HepG2 (cell line): ENCODE data around the gene PDZD7. TPM values are rescaled to one million over a fixed set of nuclear protein-coding genes. Genes with fewer than 3 reads are reported as not detected.

ENCODE experiments used
- CEBPG ChIP-seq: IDR thresholded peaks from 2 replicates; pipeline ENCODE4 v1.6.1; 2016
- DNMT1 ChIP-seq: sonication (generic); formaldehyde crosslinking; IDR thresholded peaks from 2 replicates; pipeline ENCODE4 v1.5.1; 2020; ENCODE audit warnings: mild to moderate bottlenecking, missing genetic modification reagents
- KAT8 ChIP-seq: IDR thresholded peaks from 2 replicates; pipeline ENCODE4 v1.6.1; 2016; ENCODE audit warnings: missing genetic modification reagents, missing compliant biosample characterization
- KLF15 ChIP-seq: sonication (generic); formaldehyde crosslinking; IDR thresholded peaks from 2 replicates; pipeline ENCODE4 v1.8.1; 2023; ENCODE audit warnings: borderline replicate concordance, mild to moderate bottlenecking, inconsistent platforms, missing genetic modification reagents, mixed read lengths
- MTF2 ChIP-seq: sonication (generic); formaldehyde crosslinking; IDR thresholded peaks from 2 replicates; pipeline ENCODE4 v1.5.0; 2020; ENCODE audit warnings: missing genetic modification reagents, borderline replicate concordance
- NR2F6 ChIP-seq, 2 experiments: IDR thresholded peaks; 2 replicates each; pipeline ENCODE4 v1.6.1; 2016; ENCODE audit warnings: antibody characterized with exemption in 1 of 2, mild to moderate bottlenecking in 1 of 2
- RCOR2 ChIP-seq: IDR thresholded peaks from 2 replicates; pipeline ENCODE4 v1.6.1; 2016; ENCODE audit warnings: missing biosample characterization, missing genetic modification reagents
- RFX1 ChIP-seq: fragments of 450-650 bp; IDR thresholded peaks from 2 replicates; pipeline ENCODE4 v1.6.1; 2017
- SKI ChIP-seq: fragments of 450-650 bp; IDR thresholded peaks from one replicate; pipeline ENCODE4 v1.6.1; 2018; ENCODE audit warnings: mild to moderate bottlenecking; ENCODE audit not compliant: partially characterized antibody
- TGIF2 ChIP-seq: IDR thresholded peaks from 2 replicates; pipeline ENCODE4 v1.6.1; 2016; ENCODE audit warnings: control low read depth, missing compliant biosample characterization
- ZNF101 ChIP-seq: sonication (generic); formaldehyde crosslinking; IDR thresholded peaks from 2 replicates; pipeline ENCODE4 v1.4.0; 2020; ENCODE audit warnings: mild to moderate bottlenecking, low read depth, missing genetic modification reagents, borderline replicate concordance
- ZNF331 ChIP-seq: sonication (generic); formaldehyde crosslinking; IDR thresholded peaks from 2 replicates; pipeline ENCODE4 v1.4.0; 2020; ENCODE audit warnings: missing genetic modification reagents
- ZNF510 ChIP-seq: sonication (generic); formaldehyde crosslinking; IDR thresholded peaks from 2 replicates; pipeline ENCODE4 v1.4.0; 2020; ENCODE audit warnings: low read depth, mild to moderate bottlenecking, missing genetic modification reagents
- ZNF570 ChIP-seq: sonication (generic); formaldehyde crosslinking; IDR thresholded peaks from 2 replicates; pipeline ENCODE4 v1.4.0; 2020; ENCODE audit warnings: mild to moderate bottlenecking, missing genetic modification reagents, borderline replicate concordance
- ZNF652 ChIP-seq: IDR thresholded peaks from 2 replicates; pipeline ENCODE4 v1.6.1; 2016; ENCODE audit warnings: low read depth, borderline replicate concordance
- ZNF768 ChIP-seq: sonication (generic); formaldehyde crosslinking; IDR thresholded peaks from 2 replicates; pipeline ENCODE4 v1.4.0; 2020; ENCODE audit warnings: missing genetic modification reagents
- polyA plus RNA-seq, 8 experiments: library from polyadenylated mRNA; depleted of rRNA in 3 of 8; stranded (reverse) in 7 of 8; unstranded in 1 of 8; fragments of >200 nt; fragmentation: Illumina TruSeq in 4 of 8; extraction: Trizol in 4 of 8; gene quantifications; 2 replicates each; pipeline versions ENCODE4 v1.2.1 to v1.2.3, GENCODE V29; 2011 to 2016; ENCODE audit warnings: low read depth in 4 of 8, missing spikeins in 1 of 8, mixed read lengths in 1 of 8; ENCODE audit not compliant: insufficient read depth in 1 of 8
- total RNA-seq, 5 experiments: library from RNA; depleted of rRNA; stranded (reverse); fragments of >200 nt; fragmentation: Illumina TruSeq; extraction: Trizol; gene quantifications; 2 replicates each; pipeline ENCODE4 v1.2.3, GENCODE V29; 2016; ENCODE audit warnings: low read depth in 1 of 5
- TF ChIP-seq, protein P1 (sequence below): sonication (generic); formaldehyde crosslinking; IDR thresholded peaks from 2 replicates; pipeline ENCODE4 v1.5.0; 2020; ENCODE audit warnings: mild to moderate bottlenecking, missing genetic modification reagents
- TF ChIP-seq, protein P2 (sequence below): sonication (generic); formaldehyde crosslinking; IDR thresholded peaks from 2 replicates; pipeline ENCODE4 v1.5.1; 2020; ENCODE audit warnings: mild to moderate bottlenecking, missing genetic modification reagents, borderline replicate concordance
- TF ChIP-seq, protein P3 (sequence below): sonication (generic); formaldehyde crosslinking; IDR thresholded peaks from 2 replicates; pipeline ENCODE4 v1.9.0; 2022; ENCODE audit warnings: missing genetic modification reagents, mild to moderate bottlenecking, borderline replicate concordance
- TF ChIP-seq, protein P4 (sequence below): sonication (generic); formaldehyde crosslinking; IDR thresholded peaks from 2 replicates; pipeline ENCODE4 v1.8.0; 2023; ENCODE audit warnings: mild to moderate bottlenecking, missing genetic modification reagents

PDZD7 gene
- total and polyA plus RNA-seq, 2 of the 13 experiments (the other 11 are each of a cell fraction or from before 2014, with no cell fraction given): 0.58 to 0.73 TPM

DNA sequence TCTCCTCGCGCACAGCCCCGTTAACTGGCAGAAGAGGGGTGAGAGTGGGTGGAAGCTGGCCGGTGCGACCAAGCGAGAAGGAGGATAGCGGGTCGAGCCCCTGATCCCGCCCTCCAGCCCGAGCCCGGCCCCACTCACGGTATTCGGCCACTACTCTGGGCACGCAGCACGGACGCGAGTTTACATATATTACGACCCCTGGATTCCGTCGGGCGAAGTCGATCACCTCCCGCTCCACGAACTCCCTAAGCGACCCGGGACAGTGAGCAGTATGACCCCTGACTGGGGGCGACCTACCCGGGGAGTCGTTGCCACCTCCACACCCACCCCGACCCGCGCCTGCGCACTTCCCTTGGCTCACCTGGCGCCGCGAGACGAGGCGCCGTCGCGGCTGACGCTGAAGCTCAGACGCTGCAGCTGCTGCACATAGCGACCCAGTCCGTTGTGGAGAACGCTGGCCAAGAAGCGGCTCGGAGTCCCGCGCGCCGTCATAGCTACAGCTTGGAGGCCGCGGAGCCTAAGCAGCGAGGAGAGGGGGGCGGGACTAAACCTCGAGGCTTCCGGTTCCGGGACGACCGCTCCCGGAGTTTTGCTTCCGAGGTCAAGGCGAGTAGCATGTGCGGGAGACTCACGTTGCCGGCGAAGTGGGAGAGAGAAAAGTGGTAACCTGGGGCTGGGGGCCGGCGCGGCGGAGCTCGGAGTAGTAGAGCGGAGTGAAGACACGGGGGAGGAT lies 43.8 kb downstream of the PDZD7 start, which contains the start of the genes MRPL43 and TWNK (continued):
- peak; percentile 9; the same call in 1 of the 2 replicates for TF ChIP-seq NR2F6 (IDR thresholded peaks at IDR 0.05)
- TF ChIP-seq NR2F6 (CRISPR knock-in tag; IDR thresholded peaks at IDR 0.05): 0 out of 2 replicates have a peak, but pooled peaks have one; percentile 14
- TF ChIP-seq, protein P1, sequence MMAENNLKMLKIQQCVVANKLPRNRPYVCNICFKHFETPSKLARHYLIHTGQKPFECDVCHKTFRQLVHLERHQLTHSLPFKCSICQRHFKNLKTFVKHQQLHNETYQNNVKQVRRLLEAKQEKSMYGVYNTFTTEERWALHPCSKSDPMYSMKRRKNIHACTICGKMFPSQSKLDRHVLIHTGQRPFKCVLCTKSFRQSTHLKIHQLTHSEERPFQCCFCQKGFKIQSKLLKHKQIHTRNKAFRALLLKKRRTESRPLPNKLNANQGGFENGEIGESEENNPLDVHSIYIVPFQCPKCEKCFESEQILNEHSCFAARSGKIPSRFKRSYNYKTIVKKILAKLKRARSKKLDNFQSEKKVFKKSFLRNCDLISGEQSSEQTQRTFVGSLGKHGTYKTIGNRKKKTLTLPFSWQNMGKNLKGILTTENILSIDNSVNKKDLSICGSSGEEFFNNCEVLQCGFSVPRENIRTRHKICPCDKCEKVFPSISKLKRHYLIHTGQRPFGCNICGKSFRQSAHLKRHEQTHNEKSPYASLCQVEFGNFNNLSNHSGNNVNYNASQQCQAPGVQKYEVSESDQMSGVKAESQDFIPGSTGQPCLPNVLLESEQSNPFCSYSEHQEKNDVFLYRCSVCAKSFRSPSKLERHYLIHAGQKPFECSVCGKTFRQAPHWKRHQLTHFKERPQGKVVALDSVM (CRISPR knock-in tag): 0 out of 2 replicates have a peak, but pooled peaks have one; percentile 22
- TF ChIP-seq TGIF2 (CRISPR knock-in tag): peak; percentile 56; the same call in 1 of the 2 replicates
- 0 out of 2 replicates have a peak, but pooled peaks have one; percentile 44 for TF ChIP-seq DNMT1
- no peak for TF ChIP-seq CEBPG (CRISPR knock-in tag)
- TF ChIP-seq, protein P2, sequence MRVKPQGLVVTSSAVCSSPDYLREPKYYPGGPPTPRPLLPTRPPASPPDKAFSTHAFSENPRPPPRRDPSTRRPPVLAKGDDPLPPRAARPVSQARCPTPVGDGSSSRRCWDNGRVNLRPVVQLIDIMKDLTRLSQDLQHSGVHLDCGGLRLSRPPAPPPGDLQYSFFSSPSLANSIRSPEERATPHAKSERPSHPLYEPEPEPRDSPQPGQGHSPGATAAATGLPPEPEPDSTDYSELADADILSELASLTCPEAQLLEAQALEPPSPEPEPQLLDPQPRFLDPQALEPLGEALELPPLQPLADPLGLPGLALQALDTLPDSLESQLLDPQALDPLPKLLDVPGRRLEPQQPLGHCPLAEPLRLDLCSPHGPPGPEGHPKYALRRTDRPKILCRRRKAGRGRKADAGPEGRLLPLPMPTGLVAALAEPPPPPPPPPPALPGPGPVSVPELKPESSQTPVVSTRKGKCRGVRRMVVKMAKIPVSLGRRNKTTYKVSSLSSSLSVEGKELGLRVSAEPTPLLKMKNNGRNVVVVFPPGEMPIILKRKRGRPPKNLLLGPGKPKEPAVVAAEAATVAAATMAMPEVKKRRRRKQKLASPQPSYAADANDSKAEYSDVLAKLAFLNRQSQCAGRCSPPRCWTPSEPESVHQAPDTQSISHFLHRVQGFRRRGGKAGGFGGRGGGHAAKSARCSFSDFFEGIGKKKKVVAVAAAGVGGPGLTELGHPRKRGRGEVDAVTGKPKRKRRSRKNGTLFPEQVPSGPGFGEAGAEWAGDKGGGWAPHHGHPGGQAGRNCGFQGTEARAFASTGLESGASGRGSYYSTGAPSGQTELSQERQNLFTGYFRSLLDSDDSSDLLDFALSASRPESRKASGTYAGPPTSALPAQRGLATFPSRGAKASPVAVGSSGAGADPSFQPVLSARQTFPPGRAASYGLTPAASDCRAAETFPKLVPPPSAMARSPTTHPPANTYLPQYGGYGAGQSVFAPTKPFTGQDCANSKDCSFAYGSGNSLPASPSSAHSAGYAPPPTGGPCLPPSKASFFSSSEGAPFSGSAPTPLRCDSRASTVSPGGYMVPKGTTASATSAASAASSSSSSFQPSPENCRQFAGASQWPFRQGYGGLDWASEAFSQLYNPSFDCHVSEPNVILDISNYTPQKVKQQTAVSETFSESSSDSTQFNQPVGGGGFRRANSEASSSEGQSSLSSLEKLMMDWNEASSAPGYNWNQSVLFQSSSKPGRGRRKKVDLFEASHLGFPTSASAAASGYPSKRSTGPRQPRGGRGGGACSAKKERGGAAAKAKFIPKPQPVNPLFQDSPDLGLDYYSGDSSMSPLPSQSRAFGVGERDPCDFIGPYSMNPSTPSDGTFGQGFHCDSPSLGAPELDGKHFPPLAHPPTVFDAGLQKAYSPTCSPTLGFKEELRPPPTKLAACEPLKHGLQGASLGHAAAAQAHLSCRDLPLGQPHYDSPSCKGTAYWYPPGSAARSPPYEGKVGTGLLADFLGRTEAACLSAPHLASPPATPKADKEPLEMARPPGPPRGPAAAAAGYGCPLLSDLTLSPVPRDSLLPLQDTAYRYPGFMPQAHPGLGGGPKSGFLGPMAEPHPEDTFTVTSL (CRISPR knock-in tag): no peak
- no peak for TF ChIP-seq SKI
- no peak for TF ChIP-seq RFX1
- TF ChIP-seq KLF15 (CRISPR knock-in tag): 0 out of 2 replicates have a peak, but pooled peaks have one; percentile 29
- no peak for TF ChIP-seq ZNF101
- no peak for TF ChIP-seq MTF2 (CRISPR knock-in tag)
- no peak for TF ChIP-seq ZNF570
- no peak for TF ChIP-seq RCOR2 (CRISPR knock-in tag)
- TF ChIP-seq, protein P3, sequence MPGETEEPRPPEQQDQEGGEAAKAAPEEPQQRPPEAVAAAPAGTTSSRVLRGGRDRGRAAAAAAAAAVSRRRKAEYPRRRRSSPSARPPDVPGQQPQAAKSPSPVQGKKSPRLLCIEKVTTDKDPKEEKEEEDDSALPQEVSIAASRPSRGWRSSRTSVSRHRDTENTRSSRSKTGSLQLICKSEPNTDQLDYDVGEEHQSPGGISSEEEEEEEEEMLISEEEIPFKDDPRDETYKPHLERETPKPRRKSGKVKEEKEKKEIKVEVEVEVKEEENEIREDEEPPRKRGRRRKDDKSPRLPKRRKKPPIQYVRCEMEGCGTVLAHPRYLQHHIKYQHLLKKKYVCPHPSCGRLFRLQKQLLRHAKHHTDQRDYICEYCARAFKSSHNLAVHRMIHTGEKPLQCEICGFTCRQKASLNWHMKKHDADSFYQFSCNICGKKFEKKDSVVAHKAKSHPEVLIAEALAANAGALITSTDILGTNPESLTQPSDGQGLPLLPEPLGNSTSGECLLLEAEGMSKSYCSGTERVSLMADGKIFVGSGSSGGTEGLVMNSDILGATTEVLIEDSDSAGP (CRISPR knock-in tag): peak; percentile 94
- peak; percentile 77; the same call in 1 of the 2 replicates for TF ChIP-seq ZNF510 (CRISPR knock-in tag)
- TF ChIP-seq ZNF331 (CRISPR knock-in tag): no peak
- peak; percentile 93 for TF ChIP-seq KAT8 (CRISPR knock-in tag)
- TF ChIP-seq ZNF768 (CRISPR knock-in tag): peak; percentile 58; the same call in 1 of the 2 replicates
- no peak for TF ChIP-seq ZNF652 (CRISPR knock-in tag)
- TF ChIP-seq, protein P4, sequence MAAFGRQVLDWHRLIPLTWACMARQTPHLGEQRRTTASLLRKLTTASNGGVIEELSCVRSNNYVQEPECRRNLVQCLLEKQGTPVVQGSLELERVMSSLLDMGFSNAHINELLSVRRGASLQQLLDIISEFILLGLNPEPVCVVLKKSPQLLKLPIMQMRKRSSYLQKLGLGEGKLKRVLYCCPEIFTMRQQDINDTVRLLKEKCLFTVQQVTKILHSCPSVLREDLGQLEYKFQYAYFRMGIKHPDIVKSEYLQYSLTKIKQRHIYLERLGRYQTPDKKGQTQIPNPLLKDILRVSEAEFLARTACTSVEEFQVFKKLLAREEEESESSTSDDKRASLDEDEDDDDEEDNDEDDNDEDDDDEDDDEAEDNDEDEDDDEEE (CRISPR knock-in tag): peak; percentile 72; the same call in 1 of the 2 replicates
